Measurements from ENCODE around the gene TMPRSS3. TPM values are rescaled to one million over a fixed set of nuclear protein-coding genes. Genes with fewer than 3 reads are reported as not detected.

TMPRSS3 gene
- polyA plus RNA-seq, 1 experiment = not detected

DNA sequence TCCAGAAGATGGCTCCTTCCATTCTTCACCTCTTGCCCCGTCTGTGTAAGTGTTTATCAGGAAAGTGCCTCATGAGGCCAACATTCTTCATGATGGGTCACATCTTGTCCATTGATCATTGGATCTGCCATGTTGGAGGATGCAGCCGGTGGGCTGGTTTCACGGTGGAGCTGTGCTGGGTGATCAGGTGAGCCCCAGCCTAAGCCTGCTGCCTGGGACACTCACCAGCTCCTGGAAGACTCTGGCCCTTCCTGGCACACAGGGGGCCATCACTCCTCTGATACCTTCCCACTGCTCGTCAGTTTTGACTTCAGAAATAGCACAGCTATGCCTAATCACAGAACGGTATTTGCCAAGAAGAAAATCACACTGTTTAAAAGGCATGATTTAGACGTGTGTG, 46.1 kb upstream of the TMPRSS3 start:
- DNase-seq (ENCODE audit: low read depth) = no peak
- CTCF ChIA-PET = no interaction called here
- Histone ChIP-seq H3K27me3 (ENCODE audit: control insufficient read depth, insufficient read depth, low read length) (no peaks in the 10 kb centered on the region), H3K4me3 (ENCODE audit: low read depth, low read length) (no peak overlapping the region), H3K36me3 (ENCODE audit: control insufficient read depth, insufficient read depth, low read length) (no peaks in the 10 kb centered on the region)
- POLR2A ChIA-PET = no interaction called here
- TF ChIP-seq, protein P1, sequence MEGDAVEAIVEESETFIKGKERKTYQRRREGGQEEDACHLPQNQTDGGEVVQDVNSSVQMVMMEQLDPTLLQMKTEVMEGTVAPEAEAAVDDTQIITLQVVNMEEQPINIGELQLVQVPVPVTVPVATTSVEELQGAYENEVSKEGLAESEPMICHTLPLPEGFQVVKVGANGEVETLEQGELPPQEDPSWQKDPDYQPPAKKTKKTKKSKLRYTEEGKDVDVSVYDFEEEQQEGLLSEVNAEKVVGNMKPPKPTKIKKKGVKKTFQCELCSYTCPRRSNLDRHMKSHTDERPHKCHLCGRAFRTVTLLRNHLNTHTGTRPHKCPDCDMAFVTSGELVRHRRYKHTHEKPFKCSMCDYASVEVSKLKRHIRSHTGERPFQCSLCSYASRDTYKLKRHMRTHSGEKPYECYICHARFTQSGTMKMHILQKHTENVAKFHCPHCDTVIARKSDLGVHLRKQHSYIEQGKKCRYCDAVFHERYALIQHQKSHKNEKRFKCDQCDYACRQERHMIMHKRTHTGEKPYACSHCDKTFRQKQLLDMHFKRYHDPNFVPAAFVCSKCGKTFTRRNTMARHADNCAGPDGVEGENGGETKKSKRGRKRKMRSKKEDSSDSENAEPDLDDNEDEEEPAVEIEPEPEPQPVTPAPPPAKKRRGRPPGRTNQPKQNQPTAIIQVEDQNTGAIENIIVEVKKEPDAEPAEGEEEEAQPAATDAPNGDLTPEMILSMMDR (IDR thresholded peaks at IDR 0.05; ENCODE audit: insufficient read depth, low read depth, low read length) = no peak

GRCh38 chr21:42440187-42440792, 44.4 kb upstream of the TMPRSS3 start:
- Histone ChIP-seq H3K27me3 (ENCODE audit: control insufficient read depth, insufficient read depth, low read length) (no peaks in the 10 kb centered on the region), H3K36me3 (ENCODE audit: control insufficient read depth, insufficient read depth, low read length) (no peaks in the 10 kb centered on the region), H3K4me3 (ENCODE audit: low read depth, low read length) (no peak overlapping the region)
- CTCF ChIA-PET = no interaction called here
- POLR2A ChIA-PET = no interaction called here
- no peak for DNase-seq (ENCODE audit: low read depth)
- TF ChIP-seq, protein P1 (IDR thresholded peaks at IDR 0.05; ENCODE audit: insufficient read depth, low read depth, low read length) = no peak

GRCh38 chr21:42439284-42440186, 43.7 kb upstream of the TMPRSS3 start:
- no peak for DNase-seq (ENCODE audit: low read depth)

DNA sequence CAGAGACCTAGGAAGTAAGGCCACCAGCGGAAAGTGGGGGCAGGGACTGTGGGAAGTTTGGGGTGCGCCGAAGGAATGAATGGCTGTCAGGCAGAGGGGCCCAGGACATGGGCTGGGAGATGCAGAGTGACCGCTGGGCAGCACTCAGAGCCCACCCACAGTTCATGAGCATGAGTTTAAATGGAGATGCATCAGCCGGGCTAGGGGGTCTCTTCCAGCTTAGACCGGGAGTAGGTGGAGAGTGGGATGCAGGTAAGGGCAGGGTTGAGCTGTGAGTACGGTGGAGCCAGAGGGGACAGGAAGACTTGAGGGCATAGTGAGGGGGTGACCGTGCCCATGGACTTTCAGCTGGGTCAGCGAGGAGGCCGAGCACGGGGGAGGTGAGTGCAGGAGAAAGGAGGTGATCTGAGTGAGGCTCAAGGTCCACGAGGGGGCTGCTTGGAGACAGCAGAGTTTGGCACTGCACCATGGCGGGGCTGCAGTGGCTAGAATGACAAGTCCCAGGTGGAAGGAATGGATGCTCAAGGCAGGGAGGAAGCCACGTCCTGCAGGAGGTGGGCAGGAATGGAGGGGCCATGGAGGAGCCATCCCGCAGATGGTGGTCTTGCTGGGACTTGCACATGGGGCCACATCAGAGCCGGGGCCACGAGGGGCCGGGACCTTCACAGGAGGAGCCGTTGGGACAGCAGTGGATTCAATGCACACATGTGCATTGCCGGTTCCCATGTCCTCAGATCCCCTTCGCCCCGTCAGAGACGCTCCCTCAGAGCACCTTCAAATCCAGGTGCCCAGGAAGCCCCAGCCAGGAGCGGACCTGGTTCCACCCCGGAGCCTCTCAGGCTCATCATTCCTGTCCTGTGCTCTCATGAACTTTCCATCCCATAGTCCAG, 42.7 kb upstream of the TMPRSS3 start:
- Histone ChIP-seq H3K36me3 (ENCODE audit: control insufficient read depth, insufficient read depth, low read length) (no peaks in the 10 kb centered on the region), H3K27me3 (ENCODE audit: control insufficient read depth, insufficient read depth, low read length) (no peaks in the 10 kb centered on the region), H3K4me3 (ENCODE audit: low read depth, low read length) (no peak overlapping the region)
- TF ChIP-seq, protein P1 (IDR thresholded peaks at IDR 0.05; ENCODE audit: insufficient read depth, low read depth, low read length) = no peak
- ChIA-PET POLR2A (no interaction called here), CTCF (no interaction called here)
- no peak for DNase-seq (ENCODE audit: low read depth)

More at GRCh38 chr21:42439284-42440186, 43.7 kb upstream of the TMPRSS3 start:
- Histone ChIP-seq H3K4me3 (ENCODE audit: low read depth, low read length) (no peak overlapping the region), H3K27me3 (ENCODE audit: control insufficient read depth, insufficient read depth, low read length) (no peaks in the 10 kb centered on the region), H3K36me3 (ENCODE audit: control insufficient read depth, insufficient read depth, low read length) (no peaks in the 10 kb centered on the region)
- ChIA-PET POLR2A (no interaction called here), CTCF (no interaction called here)
- TF ChIP-seq, protein P1 (IDR thresholded peaks at IDR 0.05; ENCODE audit: insufficient read depth, low read depth, low read length) = no peak

- POLR2A ChIA-PET = no interaction called here
- TF ChIP-seq, protein P1 (IDR thresholded peaks at IDR 0.05; ENCODE audit: insufficient read depth, low read depth, low read length) = no peak
- H3K4me3 ChIP-seq (ENCODE audit: low read depth, low read length) = no peak overlapping the region
- no peak for DNase-seq (ENCODE audit: low read depth)
- H3K27me3 ChIP-seq (ENCODE audit: control insufficient read depth, insufficient read depth, low read length) = no peaks in the 10 kb centered on the region
- H3K36me3 ChIP-seq (ENCODE audit: control insufficient read depth, insufficient read depth, low read length) = no peaks in the 10 kb centered on the region
- CTCF ChIA-PET = no interaction called here
These were observed 41.9 kb upstream of the TMPRSS3 start for GRCh38 chr21:42437786-42438185.

Measured in BJ (cell line).